Measurements from ENCODE around the gene PHF2.

PHF2 gene

GRCh38 chr9:93601063-93601462 is 24.7 kb downstream of the PHF2 start:
- DNase-seq (ENCODE audit: low read depth), result no peak

GRCh38 chr9:93601666-93602065 is 25.3 kb downstream of the PHF2 start:
- DNase-seq (ENCODE audit: low read depth), result no peak

GRCh38 chr9:93603011-93603410 is 26.6 kb downstream of the PHF2 start:
- DNase-seq (ENCODE audit: low read depth), result no peak

- no peak for DNase-seq (ENCODE audit: low read depth)
Observed at GRCh38 chr9:93603906-93604326, 27.5 kb downstream of the PHF2 start.

GRCh38 chr9:93606187-93606586 is 29.8 kb downstream of the PHF2 start:
- DNase-seq (ENCODE audit: low read depth), result no peak

DNA sequence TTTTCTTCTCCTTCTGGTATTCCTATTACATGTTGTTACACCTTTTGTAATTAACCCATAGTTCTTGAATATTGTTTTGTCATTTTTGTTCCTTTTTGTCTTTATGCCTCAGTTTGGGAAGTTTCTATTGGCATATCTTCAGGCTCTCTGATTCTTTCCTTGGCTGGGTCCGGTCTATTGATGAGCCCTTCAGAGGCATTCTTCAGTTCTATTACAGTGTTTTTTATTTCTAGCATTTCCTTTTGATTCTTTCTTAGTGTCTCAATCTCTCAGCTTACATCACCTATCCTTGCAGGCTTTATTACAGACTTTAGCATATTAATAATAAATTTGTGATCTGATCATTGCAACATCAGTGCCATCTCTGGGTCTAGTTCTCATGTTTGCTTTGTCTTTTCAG is 33.8 kb downstream of the PHF2 start:
- no peak for DNase-seq (ENCODE audit: low read depth)

- DNase-seq (ENCODE audit: low read depth), result no peak
Observed at GRCh38 chr9:93612052-93612795, 35.8 kb downstream of the PHF2 start.

- DNase-seq (ENCODE audit: low read depth), result no peak
Observed at GRCh38 chr9:93612796-93613154, 36.4 kb downstream of the PHF2 start.

- no peak for DNase-seq (ENCODE audit: low read depth)
Observed at GRCh38 chr9:93613174-93613573, 36.8 kb downstream of the PHF2 start.

DNA sequence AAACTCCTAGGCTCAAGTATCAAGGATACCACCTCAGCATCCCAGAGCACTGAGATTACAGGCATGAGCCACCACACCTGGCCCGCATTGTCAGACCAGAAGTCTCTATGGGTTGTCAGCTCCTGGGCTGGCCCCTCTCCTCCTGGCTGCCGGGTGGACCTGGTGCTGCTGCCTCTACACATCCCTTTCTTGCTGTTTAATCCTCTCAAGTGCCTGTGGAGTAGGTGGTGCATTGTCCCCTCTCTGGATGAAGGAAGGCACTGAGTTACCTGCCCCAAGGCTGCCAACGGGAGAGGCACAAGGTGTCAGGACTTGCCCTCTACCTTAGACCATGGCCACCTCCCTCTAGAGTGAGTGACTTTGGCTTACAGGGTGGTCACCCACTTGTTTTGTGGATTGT is 37.4 kb downstream of the PHF2 start:
- DNase-seq (ENCODE audit: low read depth), result no peak

DNA sequence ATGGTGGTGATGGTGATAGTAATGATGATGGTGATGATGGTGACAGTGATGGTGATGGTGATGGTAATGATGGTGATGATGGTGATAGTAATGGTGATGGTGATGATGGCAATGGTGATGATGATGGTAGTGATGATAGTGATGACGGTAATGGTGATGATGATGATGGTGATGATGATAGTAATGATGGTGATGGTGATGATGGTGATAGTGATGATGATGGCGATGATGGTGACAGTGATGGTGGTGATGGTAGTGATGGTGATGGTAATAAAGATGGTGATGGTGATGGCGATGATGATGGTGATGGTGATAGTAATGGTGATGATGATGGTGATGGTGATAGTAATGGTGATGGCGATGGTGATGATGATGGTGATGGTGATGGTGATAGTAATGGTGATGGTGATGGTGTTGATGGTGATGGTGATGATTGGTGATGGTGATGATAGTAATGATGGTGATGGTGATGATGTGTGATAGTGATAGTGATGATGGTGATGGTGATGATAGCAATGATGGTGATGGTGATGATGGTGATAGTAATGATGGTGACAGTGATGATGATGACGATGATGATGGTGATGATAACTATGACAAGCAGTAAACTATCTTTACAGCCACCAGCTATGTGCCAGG is 38.6 kb downstream of the PHF2 start:
- DNase-seq (ENCODE audit: low read depth), result no peak

DNA sequence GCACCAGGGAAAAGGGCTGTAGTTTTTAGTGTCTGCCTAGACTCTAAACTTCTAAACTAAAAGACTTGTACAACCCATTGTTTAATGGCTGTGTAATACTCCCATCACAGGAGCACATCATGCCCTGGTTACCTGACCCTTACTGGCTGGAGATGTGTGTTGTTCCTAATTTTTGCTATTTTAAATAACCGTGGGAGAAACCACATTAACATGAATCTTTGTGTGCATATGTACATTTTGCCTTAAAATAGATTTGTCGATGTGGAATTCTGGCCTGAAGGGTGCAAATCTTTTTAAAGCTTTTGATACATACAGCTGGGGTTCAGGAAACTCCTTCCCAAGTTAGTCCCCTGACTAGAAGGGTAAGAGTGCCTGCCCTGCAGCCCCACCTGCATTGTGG is 39.7 kb downstream of the PHF2 start:
- DNase-seq (ENCODE audit: low read depth), result no peak

DNA sequence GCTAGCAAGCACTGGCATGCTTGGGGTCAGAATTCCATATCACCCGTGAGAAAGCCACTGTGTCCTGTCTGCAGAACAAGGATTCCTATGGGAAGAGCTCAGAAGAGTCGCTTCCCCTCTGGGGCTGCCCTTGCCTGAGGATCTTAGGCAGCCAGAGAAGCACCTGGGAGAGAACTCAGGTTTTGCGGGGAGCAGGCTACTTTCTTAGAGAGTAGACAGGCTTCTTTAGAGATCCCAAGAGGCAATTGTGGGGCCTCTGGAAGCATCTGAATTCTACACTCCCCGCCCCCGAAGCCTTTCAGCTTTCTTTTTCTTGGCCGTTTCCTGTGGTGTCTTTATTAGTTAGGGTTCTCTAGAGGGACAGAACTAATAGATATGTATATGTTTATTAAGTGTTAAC is 40.9 kb downstream of the PHF2 start:
- no peak for DNase-seq (ENCODE audit: low read depth)

DNA sequence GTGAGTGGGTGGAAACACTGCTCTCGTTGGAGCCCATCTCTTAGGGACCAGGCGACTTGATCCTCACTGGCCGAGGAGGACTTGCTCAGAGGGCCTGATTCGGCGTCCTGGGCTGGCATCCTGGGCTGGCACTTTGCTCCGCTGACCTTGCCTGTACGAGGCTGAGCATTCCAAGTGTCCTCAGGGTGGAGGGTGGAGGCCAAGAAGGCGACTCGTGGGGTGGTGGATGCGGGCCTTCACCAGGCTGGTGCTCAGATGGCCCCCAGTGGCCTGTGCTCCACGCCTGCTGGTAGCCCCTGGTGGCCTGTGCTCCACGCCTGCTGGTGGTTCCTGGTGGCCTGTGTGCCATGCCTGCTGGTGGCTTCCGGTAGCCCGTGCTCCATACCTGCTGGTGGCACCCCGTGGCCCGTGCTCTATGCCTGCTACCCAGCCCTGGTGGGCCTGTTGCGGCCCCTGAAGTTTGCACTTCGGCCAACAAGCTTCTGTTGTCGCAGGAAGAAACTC is 42.9 kb downstream of the PHF2 start:
- DNase-seq (ENCODE audit: low read depth), result no peak

GRCh38 chr9:93620041-93620506 is 43.7 kb downstream of the PHF2 start:
- DNase-seq (ENCODE audit: low read depth), result no peak

- no peak for DNase-seq (ENCODE audit: low read depth)
Observed at GRCh38 chr9:93620881-93621820, 44.8 kb downstream of the PHF2 start.

- no peak for DNase-seq (ENCODE audit: low read depth)
Observed at GRCh38 chr9:93621922-93622321, 45.5 kb downstream of the PHF2 start.

DNA sequence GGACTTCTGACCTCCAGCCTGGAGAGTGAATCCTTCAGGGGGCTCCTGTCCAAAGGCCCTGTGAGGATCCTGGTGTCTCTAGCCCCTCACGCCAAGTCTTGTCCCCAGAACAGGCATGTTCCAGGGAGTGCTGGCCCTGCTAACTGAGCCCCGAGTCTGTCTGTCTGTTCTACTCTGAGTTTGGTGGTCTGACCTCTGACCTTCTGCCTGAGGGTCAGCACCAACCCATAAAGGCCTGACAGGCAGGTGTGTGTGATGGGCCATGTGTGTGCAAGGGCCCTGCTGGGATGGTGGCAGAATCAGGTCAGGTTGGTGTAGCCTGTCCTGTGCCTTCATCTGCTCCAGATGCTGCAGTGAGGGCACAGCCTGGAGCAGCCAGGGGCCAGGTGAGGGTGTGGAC is 46.3 kb downstream of the PHF2 start:
- no peak for DNase-seq (ENCODE audit: low read depth)

- no peak for DNase-seq (ENCODE audit: low read depth)
Observed at GRCh38 chr9:93623753-93624152, 47.4 kb downstream of the PHF2 start.

DNA sequence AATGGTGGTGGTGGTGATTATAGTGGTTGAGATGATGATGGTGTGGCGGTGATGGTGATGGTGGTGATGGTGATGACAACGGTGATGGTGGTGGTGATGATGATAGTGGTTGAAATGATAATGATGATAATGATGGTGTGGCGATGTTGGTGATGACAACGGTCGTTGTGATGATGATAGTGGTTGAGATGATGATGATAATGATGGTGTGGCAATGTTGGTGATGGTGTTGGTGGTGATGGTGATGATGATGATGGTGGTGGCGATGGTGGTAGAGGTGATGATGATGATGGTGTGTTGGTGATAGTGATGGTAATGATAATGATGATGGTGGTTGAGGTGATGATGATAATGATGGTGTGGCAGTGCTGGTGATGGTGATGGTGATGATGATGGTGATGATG is 48.0 kb downstream of the PHF2 start:
- no peak for DNase-seq (ENCODE audit: low read depth)

GRCh38 chr9:93624977-93625376 is 48.6 kb downstream of the PHF2 start:
- no peak for DNase-seq (ENCODE audit: low read depth)

DNA sequence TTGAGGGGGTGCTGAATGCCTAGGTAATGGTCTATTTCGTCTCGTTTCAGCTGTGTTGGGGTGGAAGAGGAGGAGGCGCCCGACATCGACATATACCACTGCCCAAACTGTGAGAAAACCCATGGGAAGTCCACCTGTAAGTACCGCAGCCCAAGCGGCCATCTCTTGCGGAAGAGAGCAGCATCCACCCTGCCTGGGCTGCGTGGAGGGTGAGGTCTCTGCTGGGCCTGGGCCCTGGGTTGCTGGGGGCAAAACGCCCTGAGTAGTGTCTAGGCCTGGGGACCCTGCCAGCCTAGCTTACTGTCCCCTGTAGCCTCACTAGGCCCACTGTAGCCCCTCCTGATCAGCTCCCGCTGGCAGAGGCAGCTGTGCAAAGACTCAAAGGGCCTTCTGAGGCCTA is 53.5 kb downstream of the PHF2 start:
- DNase-seq (ENCODE audit: low read depth), result no peak
